GM12874 (cell line): Measurements from ENCODE around the gene CSE1L.

Experiments
- TF ChIP-seq, protein P1 (sequence below): IDR thresholded peaks from 2 replicates; pipeline ENCODE4 v1.5.1; 2011; ENCODE audit warnings: low read depth, mild to moderate bottlenecking, control low read depth, low read length, moderate library complexity; ENCODE audit not compliant: insufficient read depth

Gene CSE1L

DNA sequence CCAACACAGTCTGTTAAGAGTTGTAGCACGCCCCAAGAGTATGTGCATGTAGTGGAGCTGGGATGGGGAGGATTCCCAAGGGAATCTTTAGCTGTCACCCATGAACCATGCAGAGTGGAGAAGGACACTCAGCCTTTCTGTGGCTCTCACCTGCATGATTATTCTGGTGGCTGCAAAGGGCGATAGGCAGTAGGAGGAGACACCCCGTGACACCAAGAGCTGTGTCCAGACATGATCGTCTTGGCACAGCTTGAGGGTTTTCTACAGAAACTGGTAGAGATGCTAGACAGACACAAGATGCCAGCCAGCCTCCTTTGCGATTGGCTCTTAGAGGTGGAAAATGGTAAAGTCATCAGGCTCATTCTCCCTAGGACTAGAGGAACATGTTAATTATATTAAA lies 3.1 kb upstream of the CSE1L start:
- TF ChIP-seq, protein P1, sequence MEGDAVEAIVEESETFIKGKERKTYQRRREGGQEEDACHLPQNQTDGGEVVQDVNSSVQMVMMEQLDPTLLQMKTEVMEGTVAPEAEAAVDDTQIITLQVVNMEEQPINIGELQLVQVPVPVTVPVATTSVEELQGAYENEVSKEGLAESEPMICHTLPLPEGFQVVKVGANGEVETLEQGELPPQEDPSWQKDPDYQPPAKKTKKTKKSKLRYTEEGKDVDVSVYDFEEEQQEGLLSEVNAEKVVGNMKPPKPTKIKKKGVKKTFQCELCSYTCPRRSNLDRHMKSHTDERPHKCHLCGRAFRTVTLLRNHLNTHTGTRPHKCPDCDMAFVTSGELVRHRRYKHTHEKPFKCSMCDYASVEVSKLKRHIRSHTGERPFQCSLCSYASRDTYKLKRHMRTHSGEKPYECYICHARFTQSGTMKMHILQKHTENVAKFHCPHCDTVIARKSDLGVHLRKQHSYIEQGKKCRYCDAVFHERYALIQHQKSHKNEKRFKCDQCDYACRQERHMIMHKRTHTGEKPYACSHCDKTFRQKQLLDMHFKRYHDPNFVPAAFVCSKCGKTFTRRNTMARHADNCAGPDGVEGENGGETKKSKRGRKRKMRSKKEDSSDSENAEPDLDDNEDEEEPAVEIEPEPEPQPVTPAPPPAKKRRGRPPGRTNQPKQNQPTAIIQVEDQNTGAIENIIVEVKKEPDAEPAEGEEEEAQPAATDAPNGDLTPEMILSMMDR = no peak

DNA sequence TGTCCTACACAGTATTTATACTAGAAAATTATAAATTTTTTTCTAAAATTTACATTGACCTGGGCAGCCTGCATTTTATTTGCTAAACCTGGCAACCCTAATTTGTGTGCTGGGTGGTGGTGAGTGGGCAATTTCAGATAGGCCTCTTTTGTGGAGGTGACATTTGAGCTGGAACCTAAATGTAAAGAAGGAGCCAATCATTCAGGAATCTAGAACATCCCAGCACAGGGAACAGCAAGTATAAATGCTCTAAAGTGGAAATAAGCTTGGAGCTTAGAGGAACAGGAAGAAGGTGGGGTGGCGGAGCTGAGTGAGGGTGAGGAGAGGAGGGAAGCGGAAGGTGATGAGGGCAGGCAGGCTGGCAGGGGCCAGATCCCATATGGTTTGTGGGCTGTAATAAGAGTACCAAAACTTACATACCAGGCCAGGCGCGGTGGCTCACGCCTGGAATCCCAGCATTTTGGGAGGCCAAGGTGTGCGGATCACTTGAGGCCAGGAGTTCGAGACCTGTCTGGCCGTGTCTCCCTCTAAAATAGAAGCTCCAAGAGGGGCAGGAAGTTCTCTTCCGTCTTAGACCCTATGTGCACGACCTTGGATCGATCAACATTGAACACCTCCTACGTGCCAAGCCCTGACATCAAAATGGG lies 549 bp upstream of the CSE1L start:
- TF ChIP-seq, protein P1 = no peak

DNA sequence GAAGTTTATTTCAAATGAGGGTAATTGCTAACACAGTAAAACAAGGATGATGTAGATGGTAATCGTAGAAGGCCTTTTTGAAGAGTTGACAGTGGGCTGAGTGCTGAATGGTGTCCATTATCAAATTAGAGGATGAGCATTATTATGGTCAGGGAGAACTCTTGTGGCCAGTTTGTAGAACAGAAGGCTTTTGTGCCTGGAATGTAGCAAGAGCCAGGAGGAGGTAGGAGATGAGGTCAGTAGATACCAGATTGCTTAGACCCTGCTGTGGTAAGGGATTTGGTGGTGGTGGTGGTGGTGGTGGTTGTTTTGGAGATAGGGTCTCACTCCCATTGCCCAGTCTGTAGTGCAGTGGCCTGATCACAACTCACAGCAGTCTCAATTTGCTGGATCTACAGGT lies 6.2 kb downstream of the CSE1L start:
- TF ChIP-seq, protein P1 = no peak

DNA sequence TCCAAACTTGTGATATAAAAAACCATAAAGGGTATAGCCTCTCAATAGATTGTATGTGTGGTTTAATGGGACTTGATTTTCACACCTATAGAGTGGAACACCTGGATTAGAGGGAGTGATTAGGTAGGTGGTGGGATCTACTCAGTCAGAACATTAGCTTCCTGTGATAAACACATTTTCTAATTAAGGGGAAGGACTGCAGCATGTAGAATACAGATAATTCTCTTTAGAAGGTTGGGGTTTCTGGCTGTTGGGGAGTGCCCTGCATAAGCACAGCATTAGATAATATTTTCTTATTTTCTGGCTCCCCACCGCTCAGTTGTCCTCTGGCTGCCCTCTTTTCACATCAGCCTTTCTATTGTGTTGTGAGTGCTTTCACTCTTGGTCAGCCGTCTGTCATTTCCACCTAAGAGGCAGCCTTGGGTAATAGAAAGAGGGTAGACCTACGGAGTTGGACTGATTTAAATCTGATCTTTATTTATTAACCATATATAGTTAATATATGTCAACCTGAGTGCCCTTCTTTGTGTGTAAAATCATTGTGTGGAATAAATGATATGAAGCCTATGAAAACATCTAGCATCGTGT lies 8.0 kb downstream of the CSE1L start:
- TF ChIP-seq, protein P1 = no peak

DNA sequence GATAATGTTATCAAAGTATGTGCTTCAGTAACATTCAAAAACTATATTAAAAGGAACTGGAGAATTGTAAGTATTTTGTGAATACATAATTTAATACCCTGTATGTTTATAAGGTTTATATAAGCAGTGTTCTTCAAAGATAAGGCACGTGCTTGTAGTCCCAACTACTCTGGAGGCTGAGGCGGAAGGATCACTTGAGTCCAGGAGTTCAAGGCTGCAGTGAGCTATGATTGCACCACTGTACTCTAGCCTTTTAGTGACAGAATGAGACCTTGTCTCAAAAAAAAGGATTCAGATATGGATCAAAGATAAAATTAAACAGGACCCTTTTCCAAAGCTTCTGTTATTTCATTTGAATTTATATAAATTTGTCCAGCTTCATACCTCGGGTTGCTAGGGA lies 17.2 kb downstream of the CSE1L start:
- TF ChIP-seq, protein P1 = no peak

DNA sequence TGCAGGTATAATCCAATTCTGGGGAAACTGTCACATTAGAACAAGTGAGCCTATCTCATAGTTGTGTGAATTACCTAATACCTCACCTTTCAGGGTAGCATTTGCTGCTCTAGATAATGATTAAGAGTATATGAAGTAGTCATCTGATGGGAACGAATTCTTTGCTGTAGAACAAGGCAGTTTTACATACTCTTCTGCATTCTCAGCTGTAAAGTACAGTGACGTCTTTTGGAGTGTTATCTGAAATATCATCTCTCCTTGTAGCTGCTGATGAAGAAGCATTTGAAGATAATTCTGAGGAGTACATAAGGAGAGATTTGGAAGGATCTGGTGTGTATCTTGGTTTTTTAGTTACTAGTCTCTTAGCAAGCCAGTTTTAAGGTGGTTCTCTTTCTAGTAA lies 28.4 kb downstream of the CSE1L start:
- TF ChIP-seq, protein P1 = no peak

DNA sequence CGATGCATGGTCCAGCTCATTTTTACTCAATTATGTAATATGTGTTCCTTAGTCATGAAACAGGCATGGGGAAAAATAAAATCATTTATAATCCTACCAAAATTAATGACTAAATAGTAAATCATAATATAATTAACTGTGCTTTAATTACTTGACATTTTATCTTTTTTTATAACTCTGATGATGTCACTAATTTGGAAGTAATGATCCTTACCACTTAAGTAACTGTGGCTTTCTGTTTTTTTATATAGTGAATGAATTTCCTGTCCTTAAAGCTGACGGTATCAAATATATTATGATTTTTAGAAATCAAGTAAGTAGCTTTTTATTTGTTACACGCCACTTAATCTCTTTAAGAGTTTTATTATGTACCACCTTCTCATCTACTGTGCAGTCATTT lies 32.2 kb downstream of the CSE1L start:
- TF ChIP-seq, protein P1 = no peak
